Right lobe of liver (tissue), 4 donors: ENCODE data around the gene MN1.

Source experiments
- CTCF ChIP-seq, 4 donors: fragments of 200-600 bp in 3 of 4; fragments of 450-650 bp in 1 of 4; IDR thresholded peaks; one replicate each; pipeline versions ENCODE4 v1.5.1 to v1.8.0; 2016 to 2022; ENCODE audit warnings: antibody characterized with exemption in 4 of 4, mild to moderate bottlenecking in 2 of 4
- POLR2A ChIP-seq: fragments of 450-650 bp; IDR thresholded peaks from one replicate; pipeline ENCODE4 v1.6.1; 2017; ENCODE audit warnings: antibody characterized with exemption, mild to moderate bottlenecking
- donor health status: DM: no; HTN: no; CAD: no.
- donor health status: DM: no; HTN: no; CAD: no.
- donor health status: DM: no; HTN: yes; CAD: no.

GRCh38 chr22:27783436-27784119 lies 18.0 kb downstream of the MN1 start:
- TF ChIP-seq CTCF (IDR thresholded peaks at IDR 0.05) (no peak), POLR2A (no peak)
